Fibroblast of lung (primary cell): ENCODE measurements around the gene LRMDA. TPM values are rescaled to one million over a fixed set of nuclear protein-coding genes. Genes with fewer than 3 reads are reported as not detected.

Experiments
- DNase-seq, 2 donors: peaks; one replicate each; pipeline versions ENCODE4 v3.0.0 to v3.0.0-alpha.2; 2010; ENCODE audit warnings: low read depth in 2 of 2
- H2AFZ ChIP-seq: 2 replicates; pipeline ENCODE4 v1.5.1; 2012; ENCODE audit warnings: low read length, control low read depth, inconsistent platforms
- H3K27ac ChIP-seq: 2 replicates; pipeline ENCODE4 v1.5.1; 2011; ENCODE audit warnings: low read length, control low read depth; ENCODE audit not compliant: insufficient read depth
- H3K27me3 ChIP-seq: 2 replicates; pipeline ENCODE4 v1.5.1; 2011; ENCODE audit warnings: mild to moderate bottlenecking, low read length; ENCODE audit not compliant: control insufficient read depth, insufficient read depth
- H3K36me3 ChIP-seq: 2 replicates; pipeline ENCODE4 v1.5.1; 2011; ENCODE audit warnings: low read length; ENCODE audit not compliant: control insufficient read depth, insufficient read depth
- H3K4me1 ChIP-seq: 2 replicates; pipeline ENCODE4 v1.5.1; 2011; ENCODE audit warnings: low read length; ENCODE audit not compliant: control insufficient read depth, insufficient read depth; ENCODE audit errors: extremely low read depth
- H3K4me2 ChIP-seq: 2 replicates; pipeline ENCODE4 v1.5.1; 2011; ENCODE audit warnings: low read length, control low read depth; ENCODE audit not compliant: insufficient read depth; ENCODE audit errors: extremely low read depth
- H3K4me3 ChIP-seq, 4 experiments: fragments of 200-600 bp in 1 of 4; sonication (generic) in 1 of 4; replicated peaks in 1 of 4; 2 replicates each; pipeline ENCODE4 v1.5.1; 2011 to 2016; ENCODE audit warnings: low read length in 4 of 4, low read depth in 3 of 4, mild to moderate bottlenecking in 3 of 4, control low read depth in 2 of 4, inconsistent platforms in 1 of 4, mixed read lengths in 1 of 4; ENCODE audit not compliant: insufficient read depth in 1 of 4; ENCODE audit errors: control extremely low read depth in 1 of 4
- H3K79me2 ChIP-seq: 2 replicates; pipeline ENCODE4 v1.5.1; 2012; ENCODE audit warnings: mild to moderate bottlenecking, low read length, inconsistent platforms; ENCODE audit not compliant: control insufficient read depth, insufficient read depth
- H3K9ac ChIP-seq: 2 replicates; pipeline ENCODE4 v1.5.1; 2011; ENCODE audit warnings: mild to moderate bottlenecking, low read length, control low read depth; ENCODE audit not compliant: insufficient read depth
- H3K9me3 ChIP-seq: 2 replicates; pipeline ENCODE4 v1.5.1; 2012; ENCODE audit warnings: low read depth, low read length; ENCODE audit not compliant: control insufficient read depth, insufficient read depth
- H4K20me1 ChIP-seq: 2 replicates; pipeline ENCODE4 v1.5.1; 2011; ENCODE audit warnings: low read length; ENCODE audit not compliant: control insufficient read depth, insufficient read depth; ENCODE audit errors: extremely low read depth
- CTCF ChIP-seq, 2 donors: IDR thresholded peaks in 1 of 2; conservative IDR thresholded peaks in 1 of 2; 1 replicate in 1 of 2; 2 replicates in 1 of 2; pipeline ENCODE4 v1.5.1; 2011 to 2012; ENCODE audit warnings: low read length in 2 of 2, control low read depth in 1 of 2, inconsistent platforms in 1 of 2, low read depth in 1 of 2, mild to moderate bottlenecking in 1 of 2
- EZH2 ChIP-seq: IDR thresholded peaks from 2 replicates; pipeline ENCODE4 v1.5.1; 2012; ENCODE audit warnings: low read length, control low read depth, mild to moderate bottlenecking; ENCODE audit errors: missing control alignments
- polyA plus RNA-seq, 2 donors: library from polyadenylated mRNA; depleted of rRNA in 1 of 2; stranded (reverse) in 1 of 2; unstranded in 1 of 2; fragments of >200 nt; gene quantifications; 2 replicates each; pipeline ENCODE4 v1.2.1, GENCODE V29; 2011 to 2012; ENCODE audit warnings: missing spikeins in 1 of 2
- total RNA-seq: library from RNA; depleted of rRNA; stranded (reverse); fragments of >200 nt; gene quantifications from 2 replicates; pipeline ENCODE4 v1.2.1, GENCODE V29; 2014

LRMDA gene
- total and polyA plus RNA-seq, 2 donors (not counting 1 experiment from before 2014, with no cell fraction given) = 1.7 to 2.0 TPM

GRCh38 chr10:76334255-76334654, 902.8 kb downstream of the LRMDA start:
- H3K4me3 ChIP-seq = no peak overlapping the region
- peaks cover 6% of the 10 kb centered on the region for H3K4me1 ChIP-seq
- H3K27me3 ChIP-seq = no peaks in the 10 kb centered on the region
- H3K9ac ChIP-seq = no peak overlapping the region
- no peak overlapping the region for H3K27ac ChIP-seq
- H3K9me3 ChIP-seq = no peaks in the 10 kb centered on the region
- H2AFZ ChIP-seq = no peak overlapping the region
- H4K20me1 ChIP-seq = no peaks in the 10 kb centered on the region
- H3K79me2 ChIP-seq = no peaks in the 10 kb centered on the region
- no peaks in the 10 kb centered on the region for H3K36me3 ChIP-seq
- no peak overlapping the region for H3K4me2 ChIP-seq
- no peak for TF ChIP-seq EZH2
- no peak for TF ChIP-seq CTCF (conservative IDR thresholded peaks at IDR 0.05 in 1 of 2, IDR thresholded peaks at IDR 0.05 in 1 of 2; ENCODE audit: low read depth in 1 of 2, low read length in 2 of 2)
- no peak for DNase-seq

GRCh38 chr10:76336213-76336963, 905.0 kb downstream of the LRMDA start:
- Histone ChIP-seq H3K9ac (no peak overlapping the region), H4K20me1 (no peaks in the 10 kb centered on the region), H3K4me3 (no peak overlapping the region), H3K36me3 (no peaks in the 10 kb centered on the region), H3K4me2 (no peak overlapping the region), H3K9me3 (no peaks in the 10 kb centered on the region), H2AFZ (no peak overlapping the region), H3K27ac (no peak overlapping the region), H3K79me2 (no peaks in the 10 kb centered on the region), H3K4me1 (peaks cover 4% of the 10 kb centered on the region), H3K27me3 (no peaks in the 10 kb centered on the region)
- DNase-seq = no peak
- TF ChIP-seq EZH2 (no peak), CTCF (conservative IDR thresholded peaks at IDR 0.05 in 1 of 2, IDR thresholded peaks at IDR 0.05 in 1 of 2; ENCODE audit: low read depth in 1 of 2, low read length in 2 of 2) (no peak)

GRCh38 chr10:76337641-76338040, 906.2 kb downstream of the LRMDA start:
- TF ChIP-seq EZH2 = no peak
- no peak for TF ChIP-seq CTCF (conservative IDR thresholded peaks at IDR 0.05 in 1 of 2, IDR thresholded peaks at IDR 0.05 in 1 of 2; ENCODE audit: low read depth in 1 of 2, low read length in 2 of 2)
- H3K4me2 ChIP-seq = no peak overlapping the region

More at GRCh38 chr10:76337641-76338040, 906.2 kb downstream of the LRMDA start:
- no peak overlapping the region for H2AFZ ChIP-seq
- H3K27me3 ChIP-seq = no peaks in the 10 kb centered on the region
- H3K27ac ChIP-seq = no peak overlapping the region
- peaks cover 4% of the 10 kb centered on the region for H3K4me1 ChIP-seq
- H3K36me3 ChIP-seq = no peaks in the 10 kb centered on the region
- H3K4me3 ChIP-seq = no peak overlapping the region
- DNase-seq = peak; percentile 61 to 82
- no peaks in the 10 kb centered on the region for H4K20me1 ChIP-seq
- no peaks in the 10 kb centered on the region for H3K79me2 ChIP-seq
- H3K9ac ChIP-seq = no peak overlapping the region
- no peaks in the 10 kb centered on the region for H3K9me3 ChIP-seq
